Hepatocyte (in vitro differentiated cells): ENCODE results near the gene ADGRG6.

ENCODE experiments used
- CTCF ChIP-seq: fragments of 200-600 bp; sonication (generic); IDR thresholded peaks from 2 replicates; pipeline ENCODE4 v1.5.1; 2016; ENCODE audit warnings: antibody characterized with exemption, mild to moderate bottlenecking; ENCODE audit not compliant: poor library complexity
- EZH2 ChIP-seq: fragments of 200-600 bp; sonication (generic); IDR thresholded peaks from 2 replicates; pipeline ENCODE4 v1.6.1; 2016; ENCODE audit warnings: antibody characterized with exemption, mild to moderate bottlenecking, borderline replicate concordance
- EZH2phosphoT487 ChIP-seq: fragments of 200-600 bp; sonication (generic); IDR thresholded peaks from one replicate; pipeline ENCODE4 v1.6.1; 2018; ENCODE audit warnings: antibody characterized with exemption, mild to moderate bottlenecking, low read depth, moderate library complexity; ENCODE audit not compliant: unreplicated experiment, severe bottlenecking

GRCh38 chr6:142457638-142458406 lies 156.0 kb downstream of the ADGRG6 start:
- TF ChIP-seq CTCF (no peak), EZH2 (no peak), EZH2phosphoT487 (no peak)
